ENCODE data around the gene FSTL4.

The FSTL4 gene

GRCh38 chr5:133198511-133198910 lies 413.8 kb downstream of the FSTL4 start:
- Histone ChIP-seq H2AFZ (ENCODE audit: low read depth) (no peak overlapping the region), H4K20me1 (ENCODE audit: insufficient read depth) (no peaks in the 10 kb centered on the region), H3K9ac (no peak overlapping the region), H3K36me3 (ENCODE audit: insufficient read depth) (no peaks in the 10 kb centered on the region), H3K4me2 (no peak overlapping the region), H3K4me1 (ENCODE audit: low read depth, poor library complexity, severe bottlenecking) (no peaks in the 10 kb centered on the region), H3K4me3 (IDR thresholded peaks at IDR 0.05; ENCODE audit: insufficient read depth, low read depth, low read length) (no peak overlapping the region), H3K27me3 (ENCODE audit: insufficient read depth, low read depth) (no peaks in the 10 kb centered on the region), H3K27ac (no peak overlapping the region), H3K79me2 (ENCODE audit: insufficient read depth, low read depth) (no peaks in the 10 kb centered on the region)
- TF ChIP-seq CTCF (conservative IDR thresholded peaks at IDR 0.05; ENCODE audit: low read depth, low read length), result no peak

GRCh38 chr5:133196441-133197085 lies 415.8 kb downstream of the FSTL4 start:
- no peaks in the 10 kb centered on the region for H3K4me1 ChIP-seq (ENCODE audit: low read depth, poor library complexity, severe bottlenecking)
- H3K4me3 ChIP-seq (IDR thresholded peaks at IDR 0.05; ENCODE audit: insufficient read depth, low read depth, low read length), result no peak overlapping the region
- no peak overlapping the region for H3K27ac ChIP-seq
- H3K4me2 ChIP-seq, result no peak overlapping the region
- H3K36me3 ChIP-seq (ENCODE audit: insufficient read depth), result no peaks in the 10 kb centered on the region
- no peak for TF ChIP-seq CTCF (conservative IDR thresholded peaks at IDR 0.05; ENCODE audit: low read depth, low read length)
- no peak overlapping the region for H3K9ac ChIP-seq
- no peaks in the 10 kb centered on the region for H4K20me1 ChIP-seq (ENCODE audit: insufficient read depth)
- H3K27me3 ChIP-seq (ENCODE audit: insufficient read depth, low read depth), result no peaks in the 10 kb centered on the region
- no peak overlapping the region for H2AFZ ChIP-seq (ENCODE audit: low read depth)
- no peaks in the 10 kb centered on the region for H3K79me2 ChIP-seq (ENCODE audit: insufficient read depth, low read depth)

- H3K27me3 ChIP-seq (ENCODE audit: insufficient read depth, low read depth), result no peaks in the 10 kb centered on the region
- no peaks in the 10 kb centered on the region for H3K79me2 ChIP-seq (ENCODE audit: insufficient read depth, low read depth)
- H3K9ac ChIP-seq, result no peak overlapping the region
- no peak overlapping the region for H3K27ac ChIP-seq
- H3K4me3 ChIP-seq (IDR thresholded peaks at IDR 0.05; ENCODE audit: insufficient read depth, low read depth, low read length), result no peak overlapping the region
- H2AFZ ChIP-seq (ENCODE audit: low read depth), result no peak overlapping the region
- H3K4me2 ChIP-seq, result no peak overlapping the region
- H3K4me1 ChIP-seq (ENCODE audit: low read depth, poor library complexity, severe bottlenecking), result no peaks in the 10 kb centered on the region
- H4K20me1 ChIP-seq (ENCODE audit: insufficient read depth), result no peaks in the 10 kb centered on the region
- TF ChIP-seq CTCF (conservative IDR thresholded peaks at IDR 0.05; ENCODE audit: low read depth, low read length), result no peak
- H3K36me3 ChIP-seq (ENCODE audit: insufficient read depth), result no peaks in the 10 kb centered on the region
Observed at GRCh38 chr5:133195250-133195649, 417.1 kb downstream of the FSTL4 start.

DNA sequence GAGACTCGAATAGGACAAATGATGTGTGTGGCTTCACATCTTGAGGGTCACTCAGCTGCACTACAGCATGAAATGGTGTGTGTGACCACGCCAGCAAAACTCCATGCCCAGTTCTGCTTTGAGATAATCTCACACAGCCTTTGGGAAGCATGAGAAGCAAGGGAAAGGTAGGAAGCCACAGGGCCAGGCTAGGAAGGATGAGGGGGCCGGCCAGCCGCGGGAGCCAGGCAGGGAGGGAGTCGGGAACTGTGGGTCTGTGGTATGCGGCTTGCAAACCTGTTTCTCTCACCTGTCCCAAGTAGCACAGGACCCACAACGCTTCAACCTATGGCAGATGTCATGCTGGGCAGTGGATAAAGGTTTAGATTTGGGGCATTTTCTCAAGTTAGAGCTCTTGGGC lies 418.5 kb downstream of the FSTL4 start:
- H3K9ac ChIP-seq, result no peak overlapping the region
- no peaks in the 10 kb centered on the region for H3K36me3 ChIP-seq (ENCODE audit: insufficient read depth)
- H4K20me1 ChIP-seq (ENCODE audit: insufficient read depth), result no peaks in the 10 kb centered on the region
- no peaks in the 10 kb centered on the region for H3K4me1 ChIP-seq (ENCODE audit: low read depth, poor library complexity, severe bottlenecking)
- no peak overlapping the region for H2AFZ ChIP-seq (ENCODE audit: low read depth)
- no peaks in the 10 kb centered on the region for H3K79me2 ChIP-seq (ENCODE audit: insufficient read depth, low read depth)
- H3K27me3 ChIP-seq (ENCODE audit: insufficient read depth, low read depth), result no peaks in the 10 kb centered on the region
- H3K4me2 ChIP-seq, result no peak overlapping the region
- H3K4me3 ChIP-seq (IDR thresholded peaks at IDR 0.05; ENCODE audit: insufficient read depth, low read depth, low read length), result no peak overlapping the region
- no peak for TF ChIP-seq CTCF (conservative IDR thresholded peaks at IDR 0.05; ENCODE audit: low read depth, low read length)
- H3K27ac ChIP-seq, result no peak overlapping the region

All from KMS-11 (cell line).